NCI-H128 (cell line): Measurements from ENCODE around the gene PODXL2.

Experiments
- DNase-seq: peaks from one replicate; lab custom pipeline; 2025; ENCODE audit not compliant: unreplicated experiment; lab: John Stamatoyannopoulos, UW

PODXL2 gene

DNA sequence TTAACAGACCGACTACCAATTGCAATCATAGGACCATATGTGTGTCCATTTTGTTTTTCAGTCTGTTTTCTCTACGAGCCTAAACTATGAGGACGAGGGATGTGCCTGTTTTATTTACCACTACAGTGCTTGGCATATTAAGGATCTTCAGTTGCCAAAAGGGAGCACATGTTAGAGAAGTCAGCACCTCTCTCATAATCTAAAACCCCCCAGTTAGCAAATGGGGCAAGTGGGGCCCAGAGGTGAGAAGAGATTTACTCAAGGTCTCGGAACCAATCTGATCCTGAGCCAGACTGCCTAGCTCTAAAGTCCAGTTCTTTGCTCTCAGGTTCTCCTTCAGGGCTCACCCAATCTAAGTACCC, 578 bp upstream of the PODXL2 start:
- DNase-seq = no peak

DNA sequence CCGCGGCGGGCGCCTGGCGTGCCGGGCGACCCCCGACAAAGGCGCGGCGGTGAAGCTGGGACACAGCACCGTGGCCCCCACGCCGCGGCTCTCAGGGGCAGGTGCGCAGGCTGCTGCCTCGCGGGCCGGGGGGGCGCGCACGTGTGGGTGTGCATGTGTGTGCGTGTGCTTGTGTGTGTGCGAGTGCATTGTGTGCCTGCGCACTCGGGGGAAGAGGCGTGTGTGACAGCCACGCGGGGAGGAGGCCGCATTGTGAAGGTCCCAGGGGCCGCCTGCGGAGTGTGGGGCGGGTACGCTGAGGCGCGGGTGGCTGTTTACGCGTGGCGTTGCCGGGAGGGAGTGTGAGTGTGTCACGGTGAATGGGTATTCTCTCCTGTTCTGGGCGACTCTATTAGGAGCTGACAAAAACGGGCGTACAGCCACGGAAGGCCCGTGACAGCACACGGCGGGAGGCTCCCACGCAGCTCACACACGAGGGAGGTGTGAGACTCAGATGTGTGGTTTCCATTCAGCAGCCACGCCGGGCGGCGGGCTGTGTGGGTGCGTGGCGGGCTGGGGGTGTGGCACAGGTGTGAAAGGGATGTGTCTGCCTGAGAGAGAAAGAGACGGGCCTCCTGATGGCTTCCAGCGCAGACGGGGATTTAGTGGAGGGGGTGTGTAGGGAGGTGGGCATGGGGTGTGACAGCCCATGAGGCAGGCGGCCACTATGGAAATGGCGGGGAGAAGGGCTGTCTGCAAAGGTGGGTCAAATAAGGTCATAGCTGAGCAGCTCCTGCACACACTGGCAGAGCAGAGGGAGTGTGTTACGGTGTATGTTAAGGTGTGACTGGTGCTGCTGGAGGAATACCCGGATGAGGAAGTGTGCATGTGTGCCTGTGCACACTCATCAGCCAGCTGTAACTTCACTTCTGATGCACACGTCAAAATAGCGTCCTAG, 750 bp downstream of the PODXL2 start:
- no peak for DNase-seq

- peak; percentile 31 for DNase-seq
These were observed 2.1 kb downstream of the PODXL2 start for GRCh38 chr3:127630811-127631714.

- no peak for DNase-seq
These were observed 3.2 kb downstream of the PODXL2 start for GRCh38 chr3:127632035-127632820.

- DNase-seq = no peak
These were observed 5.7 kb downstream of the PODXL2 start for GRCh38 chr3:127634653-127635052.

DNA sequence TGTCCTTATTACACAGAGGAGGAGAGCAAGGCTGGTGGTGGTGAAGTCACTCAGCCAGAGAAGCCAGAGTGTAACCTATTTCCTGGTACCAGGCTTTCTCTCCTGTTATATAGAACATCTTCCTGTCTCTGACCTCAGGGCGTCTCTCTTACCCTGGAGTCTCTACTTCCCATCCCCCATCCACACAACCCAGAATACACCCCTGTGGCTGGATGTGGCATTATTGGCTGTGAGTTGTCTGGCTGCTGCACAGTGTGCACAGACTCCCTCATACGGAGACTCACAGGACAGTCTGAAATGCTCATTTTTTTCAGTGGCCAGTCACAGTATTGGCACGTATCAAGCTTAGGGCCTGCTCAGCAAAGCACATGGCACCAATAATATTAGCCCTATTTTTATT, 8.6 kb downstream of the PODXL2 start:
- no peak for DNase-seq

DNA sequence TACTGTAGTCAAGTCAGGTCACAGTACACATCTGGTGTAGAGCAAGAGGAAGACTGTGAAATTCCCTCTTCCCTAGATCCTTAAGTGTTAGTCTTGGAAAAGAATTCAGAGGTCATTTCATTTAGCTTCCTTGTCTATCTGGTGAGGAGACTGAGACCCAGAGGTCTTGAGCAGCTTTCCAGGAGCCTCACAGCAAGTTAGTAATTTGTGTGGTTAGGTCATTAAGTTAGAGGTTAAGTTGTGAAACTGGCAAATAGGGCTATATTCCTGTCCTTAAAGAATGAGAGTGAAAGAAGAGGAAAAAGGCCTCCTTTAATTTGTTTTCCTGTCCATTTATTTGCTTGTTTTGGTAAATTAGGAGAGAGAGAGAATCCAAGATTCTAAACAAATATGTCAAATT, 9.0 kb downstream of the PODXL2 start:
- no peak for DNase-seq

DNA sequence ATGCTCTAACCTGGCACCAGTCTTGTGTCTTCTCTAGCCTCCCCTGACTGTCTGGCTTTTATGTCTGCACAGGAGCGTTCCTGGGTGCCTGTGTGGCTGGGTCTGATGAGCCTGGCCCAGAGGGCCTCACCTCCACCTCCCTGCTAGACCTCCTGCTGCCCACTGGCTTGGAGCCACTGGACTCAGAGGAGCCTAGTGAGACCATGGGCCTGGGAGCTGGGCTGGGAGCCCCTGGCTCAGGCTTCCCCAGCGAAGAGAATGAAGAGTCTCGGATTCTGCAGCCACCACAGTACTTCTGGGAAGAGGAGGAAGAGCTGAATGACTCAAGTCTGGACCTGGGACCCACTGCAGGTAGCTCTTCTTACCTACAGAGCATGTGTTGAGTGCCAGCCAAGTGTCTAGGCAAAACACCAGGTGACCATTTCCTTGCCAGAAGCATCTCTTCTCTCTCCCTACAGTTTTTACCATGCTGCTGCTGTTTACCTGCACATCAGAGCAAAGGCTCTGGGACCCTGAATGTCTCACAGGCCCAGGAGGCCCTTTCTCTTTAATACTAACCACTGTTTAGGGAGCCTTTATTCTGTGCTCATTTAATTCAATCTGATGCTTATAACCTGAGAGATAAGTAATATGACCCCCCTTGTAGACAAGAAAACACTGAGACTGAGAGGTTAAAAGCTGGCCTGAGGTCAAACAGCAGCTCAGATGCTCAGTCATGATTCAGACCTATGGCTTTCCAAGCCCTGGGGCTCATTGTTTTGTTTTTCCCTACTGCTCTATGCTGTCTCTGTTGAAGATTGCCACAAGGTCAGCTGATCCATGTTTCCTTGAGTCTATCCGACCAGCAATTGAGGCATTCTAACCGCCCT, 10.4 kb downstream of the PODXL2 start:
- DNase-seq = no peak

DNA sequence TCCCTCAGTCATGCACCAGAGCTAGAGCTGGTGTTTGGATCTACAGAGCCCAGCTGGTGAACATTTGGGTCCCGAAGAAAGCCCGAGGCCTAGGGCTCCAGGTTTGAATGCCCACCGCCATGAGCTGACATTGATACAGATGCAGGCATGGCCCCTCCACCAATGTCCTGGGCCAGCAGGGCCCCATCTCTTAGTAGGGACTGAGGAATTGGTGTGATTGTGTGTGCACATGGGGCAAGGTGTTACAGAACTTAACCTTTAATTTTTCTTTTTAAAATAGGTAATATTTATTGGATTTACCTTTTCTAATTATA, 11.0 kb downstream of the PODXL2 start:
- DNase-seq = no peak

- no peak for DNase-seq
These were observed 15.8 kb downstream of the PODXL2 start for GRCh38 chr3:127644641-127645370.

DNA sequence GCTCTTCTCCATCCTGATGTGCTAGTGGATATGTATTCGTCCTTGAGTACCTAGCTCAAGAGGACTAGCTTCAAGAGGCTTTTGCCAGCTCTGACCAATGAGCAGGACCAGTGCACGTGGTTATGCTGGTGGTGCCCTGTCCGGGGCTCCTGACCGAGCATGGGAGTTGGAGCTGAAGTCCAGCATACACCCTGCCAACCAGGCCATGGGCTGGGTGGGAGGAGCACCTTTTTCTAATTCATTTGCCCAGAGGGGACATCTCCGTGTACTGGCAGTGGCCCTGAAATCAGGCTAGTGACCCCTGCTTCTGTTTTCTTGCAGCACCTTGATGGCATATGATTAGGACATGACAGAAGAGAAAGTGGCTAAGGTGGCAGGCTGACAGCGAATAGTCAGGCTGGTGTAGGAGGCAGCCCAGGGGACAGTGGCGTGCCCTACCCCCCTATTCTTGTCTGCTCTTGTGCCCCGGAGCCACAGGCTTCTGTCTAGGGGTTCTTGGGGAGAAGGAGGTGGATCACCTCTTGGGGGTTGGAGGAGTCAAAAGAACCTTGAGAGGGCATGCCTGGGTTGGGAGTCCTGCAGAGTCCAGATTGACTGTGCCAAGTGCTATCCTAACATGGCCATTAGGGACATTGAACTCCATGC, 16.5 kb downstream of the PODXL2 start:
- no peak for DNase-seq

DNA sequence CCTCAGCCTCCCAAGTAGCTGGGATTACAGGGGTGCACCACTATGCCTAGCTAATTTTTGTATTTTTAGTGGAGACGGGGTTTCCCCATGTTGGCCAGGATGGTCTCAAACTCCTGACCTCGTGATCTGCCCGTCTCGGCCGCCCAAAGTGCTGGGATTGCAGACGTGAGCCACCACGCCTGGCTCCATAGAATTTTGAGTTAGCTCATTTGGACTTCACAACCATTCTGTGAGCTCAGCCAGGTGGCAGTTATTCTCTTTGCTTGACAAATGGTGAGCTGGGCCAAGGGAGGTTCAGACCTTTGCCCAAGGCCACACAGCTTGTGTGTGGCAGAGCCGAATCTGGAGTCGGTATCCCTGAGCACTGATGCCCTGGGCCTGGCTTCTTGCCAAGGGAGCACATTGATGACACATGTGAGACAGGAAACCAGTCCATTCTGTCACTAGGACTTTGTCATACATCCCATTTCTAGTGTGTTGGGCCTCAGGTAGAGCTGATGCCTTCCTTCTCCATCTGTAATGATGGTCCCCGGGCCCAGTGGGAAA, 17.6 kb downstream of the PODXL2 start:
- no peak for DNase-seq

DNA sequence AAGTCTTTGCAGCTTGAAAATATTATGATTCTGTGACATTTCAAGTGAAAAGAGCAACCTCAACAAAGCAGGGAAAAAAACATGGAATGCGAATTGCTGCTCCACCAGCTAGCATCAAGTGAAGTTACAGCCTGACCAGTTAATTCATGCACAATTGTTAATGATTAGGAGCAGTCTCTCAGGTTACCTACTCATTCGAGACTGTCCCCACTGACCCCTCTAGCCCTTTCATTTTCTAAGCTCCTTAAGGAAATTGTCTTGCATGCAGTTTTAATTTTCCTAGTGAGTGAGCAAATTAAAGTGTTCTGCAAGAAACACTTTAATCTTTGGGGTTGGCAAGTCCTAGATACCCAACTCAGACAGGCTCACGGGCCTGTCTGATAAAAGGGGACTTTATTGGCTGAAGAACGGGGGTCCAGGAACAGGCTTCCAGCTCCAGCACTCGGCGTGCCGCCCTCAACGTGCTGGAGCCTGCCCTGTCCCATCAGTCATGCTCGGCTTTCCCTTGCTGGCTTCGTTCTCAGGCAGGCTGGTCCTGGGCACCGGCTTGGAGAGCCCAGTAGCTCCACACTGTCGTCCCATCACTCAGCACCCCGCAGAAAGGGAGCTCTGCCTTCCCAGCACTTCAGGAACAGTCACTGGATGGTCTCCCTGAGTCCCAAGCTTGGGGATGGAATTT, 18.3 kb downstream of the PODXL2 start:
- DNase-seq = no peak

- no peak for DNase-seq
These were observed 18.8 kb downstream of the PODXL2 start for GRCh38 chr3:127647845-127648204.

DNA sequence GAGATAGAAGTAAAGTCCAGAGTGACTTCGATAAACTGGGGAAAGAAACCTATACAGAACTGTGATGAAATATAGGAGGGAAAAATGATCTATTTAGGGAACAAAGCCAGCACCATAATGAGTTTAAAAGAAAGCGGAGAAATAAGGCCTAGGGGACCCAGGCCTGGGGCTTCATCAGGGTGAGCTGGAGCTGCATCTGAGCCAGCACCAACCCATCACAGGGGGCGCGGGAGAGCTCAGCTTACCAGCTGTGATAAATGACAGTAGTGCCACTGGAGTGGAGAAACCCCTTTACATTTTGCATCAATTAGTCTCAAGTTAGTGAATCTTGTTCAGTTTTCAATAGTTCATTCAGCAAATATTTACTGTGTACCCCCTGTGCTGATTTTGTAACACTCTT, 21.3 kb downstream of the PODXL2 start:
- DNase-seq = no peak

GRCh38 chr3:127651516-127652172, 22.7 kb downstream of the PODXL2 start:
- DNase-seq = no peak

DNA sequence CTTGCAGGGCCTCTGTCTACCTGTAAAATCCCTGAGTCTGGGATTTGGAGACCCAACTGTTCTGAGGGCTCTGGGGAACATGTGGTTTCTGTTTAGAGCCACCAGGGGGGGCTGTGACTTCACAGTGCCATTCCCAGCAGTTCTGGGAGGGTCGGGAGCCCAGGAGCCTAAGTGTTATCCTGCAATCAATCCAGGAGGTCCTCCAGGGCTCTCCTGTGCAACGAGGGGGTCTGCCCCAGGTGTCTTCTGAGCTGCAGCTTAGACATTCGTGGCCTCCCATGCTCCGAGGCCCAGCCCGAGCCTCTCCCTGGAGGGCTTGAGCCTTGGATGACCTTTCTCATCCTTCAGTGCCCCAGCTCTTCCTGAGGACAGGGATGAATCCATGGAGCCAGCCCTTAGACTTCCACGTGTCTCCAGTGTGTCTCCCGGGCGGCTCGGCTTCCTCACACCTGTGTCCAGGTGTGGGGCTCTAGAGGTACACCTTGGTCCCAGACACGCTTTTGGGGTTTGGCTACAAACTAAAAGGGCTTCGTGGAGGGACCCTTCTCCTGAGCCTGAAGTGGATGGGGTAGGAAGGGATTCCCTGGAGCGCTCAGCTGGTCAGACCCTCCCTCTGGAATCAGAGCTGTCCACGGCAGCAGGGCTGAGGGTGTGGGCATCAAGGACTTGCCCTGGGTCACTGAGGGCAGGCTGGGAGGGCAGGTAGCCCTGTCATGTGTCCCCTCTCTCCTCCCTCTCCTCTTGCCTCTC, 23.4 kb downstream of the PODXL2 start:
- peak; percentile 28 for DNase-seq
